Transverse colon (tissue), 4 donors: ENCODE measurements around the gene ZNF567.

ENCODE experiments used
- EP300 ChIP-seq: sonication (generic); formaldehyde crosslinking; IDR thresholded peaks from one replicate; pipeline ENCODE4 v1.6.1; 2017; ENCODE audit warnings: antibody characterized with exemption, low read depth
- POLR2A ChIP-seq: fragments of 450-650 bp; IDR thresholded peaks from one replicate; pipeline ENCODE4 v1.6.1; 2016; ENCODE audit warnings: antibody characterized with exemption, mild to moderate bottlenecking, moderate library complexity
- POLR2AphosphoS5 ChIP-seq, 3 donors: sonication (generic); formaldehyde crosslinking; IDR thresholded peaks; one replicate each; pipeline ENCODE4 v1.6.1; 2016; ENCODE audit warnings: antibody characterized with exemption in 3 of 3
- TF ChIP-seq, protein P1 (sequence below), 5 experiments: fragments of 200-600 bp in 3 of 5; fragments of 450-650 bp in 2 of 5; sonication (generic) in 3 of 5; IDR thresholded peaks; 1 replicate in 2 of 5; 2 replicates in 3 of 5; pipeline ENCODE4 v1.5.1; 2016 to 2017; ENCODE audit warnings: antibody characterized with exemption in 5 of 5, inconsistent platforms in 3 of 5, mild to moderate bottlenecking in 2 of 5, moderate library complexity in 1 of 5

- TF ChIP-seq POLR2A (no peak), EP300 (no peak), POLR2AphosphoS5 (IDR thresholded peaks at IDR 0.05) (no peak)
- TF ChIP-seq, protein P1, sequence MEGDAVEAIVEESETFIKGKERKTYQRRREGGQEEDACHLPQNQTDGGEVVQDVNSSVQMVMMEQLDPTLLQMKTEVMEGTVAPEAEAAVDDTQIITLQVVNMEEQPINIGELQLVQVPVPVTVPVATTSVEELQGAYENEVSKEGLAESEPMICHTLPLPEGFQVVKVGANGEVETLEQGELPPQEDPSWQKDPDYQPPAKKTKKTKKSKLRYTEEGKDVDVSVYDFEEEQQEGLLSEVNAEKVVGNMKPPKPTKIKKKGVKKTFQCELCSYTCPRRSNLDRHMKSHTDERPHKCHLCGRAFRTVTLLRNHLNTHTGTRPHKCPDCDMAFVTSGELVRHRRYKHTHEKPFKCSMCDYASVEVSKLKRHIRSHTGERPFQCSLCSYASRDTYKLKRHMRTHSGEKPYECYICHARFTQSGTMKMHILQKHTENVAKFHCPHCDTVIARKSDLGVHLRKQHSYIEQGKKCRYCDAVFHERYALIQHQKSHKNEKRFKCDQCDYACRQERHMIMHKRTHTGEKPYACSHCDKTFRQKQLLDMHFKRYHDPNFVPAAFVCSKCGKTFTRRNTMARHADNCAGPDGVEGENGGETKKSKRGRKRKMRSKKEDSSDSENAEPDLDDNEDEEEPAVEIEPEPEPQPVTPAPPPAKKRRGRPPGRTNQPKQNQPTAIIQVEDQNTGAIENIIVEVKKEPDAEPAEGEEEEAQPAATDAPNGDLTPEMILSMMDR (IDR thresholded peaks at IDR 0.05), result no peak
Observed at GRCh38 chr19:36665832-36666231, 21.6 kb upstream of the ZNF567 start.
